Embryonic facial prominence (tissue), 1 donor: ENCODE measurements around the gene PET100.

ENCODE experiments used
- DNase-seq: peaks from one replicate; pipeline ENCODE4 v3.0.0-alpha.2; 2016; ENCODE audit errors: extremely low spot score

PET100 gene

GRCh38 chr19:7679771-7680605 is 50.4 kb downstream of the PET100 start:
- DNase-seq = no peak

- DNase-seq = peak; percentile 79
These were observed 51.2 kb downstream of the PET100 start, which contains the start of gene TRAPPC5 for GRCh38 chr19:7680606-7681339. TSS of gene TRAPPC5 (plus strand) at chr19:7680833. CDS start at chr19:7682254, 1,421 bp downstream.
